ENCODE results near the gene EXOC1.

GRCh38 chr4:55868581-55869090 lies 15.2 kb downstream of the EXOC1 start:
- TF ChIP-seq, protein P1, sequence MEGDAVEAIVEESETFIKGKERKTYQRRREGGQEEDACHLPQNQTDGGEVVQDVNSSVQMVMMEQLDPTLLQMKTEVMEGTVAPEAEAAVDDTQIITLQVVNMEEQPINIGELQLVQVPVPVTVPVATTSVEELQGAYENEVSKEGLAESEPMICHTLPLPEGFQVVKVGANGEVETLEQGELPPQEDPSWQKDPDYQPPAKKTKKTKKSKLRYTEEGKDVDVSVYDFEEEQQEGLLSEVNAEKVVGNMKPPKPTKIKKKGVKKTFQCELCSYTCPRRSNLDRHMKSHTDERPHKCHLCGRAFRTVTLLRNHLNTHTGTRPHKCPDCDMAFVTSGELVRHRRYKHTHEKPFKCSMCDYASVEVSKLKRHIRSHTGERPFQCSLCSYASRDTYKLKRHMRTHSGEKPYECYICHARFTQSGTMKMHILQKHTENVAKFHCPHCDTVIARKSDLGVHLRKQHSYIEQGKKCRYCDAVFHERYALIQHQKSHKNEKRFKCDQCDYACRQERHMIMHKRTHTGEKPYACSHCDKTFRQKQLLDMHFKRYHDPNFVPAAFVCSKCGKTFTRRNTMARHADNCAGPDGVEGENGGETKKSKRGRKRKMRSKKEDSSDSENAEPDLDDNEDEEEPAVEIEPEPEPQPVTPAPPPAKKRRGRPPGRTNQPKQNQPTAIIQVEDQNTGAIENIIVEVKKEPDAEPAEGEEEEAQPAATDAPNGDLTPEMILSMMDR (conservative IDR thresholded peaks at IDR 0.05; ENCODE audit: low read length), result no peak
- TF ChIP-seq EZH2phosphoT487 (IDR thresholded peaks at IDR 0.05; ENCODE audit: borderline replicate concordance, low read depth, low read length), result no peak
